H9 (cell line): ENCODE data around the gene CYSTM1. TPM values are rescaled to one million over a fixed set of nuclear protein-coding genes. Genes with fewer than 3 reads are reported as not detected.

Source experiments
- DNase-seq: peaks from one replicate; pipeline ENCODE4 v3.0.0-alpha.2; 2017
- H2AFZ ChIP-seq: one replicate; pipeline ENCODE4 v1.6.1; 2013; ENCODE audit warnings: mild to moderate bottlenecking, low read length, control low read depth, moderate library complexity
- H2AK5ac ChIP-seq: 2 replicates; pipeline ENCODE4 v1.6.1; 2013; ENCODE audit warnings: low read length, control low read depth, mixed read lengths; ENCODE audit not compliant: insufficient read length
- H2BK120ac ChIP-seq: one replicate; pipeline ENCODE4 v1.6.1; 2013; ENCODE audit warnings: low read depth, mild to moderate bottlenecking, low read length, control low read depth, inconsistent platforms; ENCODE audit not compliant: poor library complexity, severe bottlenecking
- H2BK12ac ChIP-seq: 2 replicates; pipeline ENCODE4 v1.6.1; 2013; ENCODE audit warnings: low read length, control low read depth, mixed read lengths, low read depth; ENCODE audit not compliant: insufficient read length
- H2BK15ac ChIP-seq: 2 replicates; pipeline ENCODE4 v1.6.1; 2013; ENCODE audit warnings: low read depth, low read length, control low read depth
- H2BK20ac ChIP-seq: one replicate; pipeline ENCODE4 v1.6.1; 2013; ENCODE audit warnings: low read depth, mild to moderate bottlenecking, low read length, control low read depth, inconsistent platforms; ENCODE audit not compliant: poor library complexity, severe bottlenecking
- H2BK5ac ChIP-seq: 2 replicates; pipeline ENCODE4 v1.6.1; 2013; ENCODE audit warnings: low read length, control low read depth, mixed read lengths; ENCODE audit not compliant: insufficient read length
- H3K14ac ChIP-seq: 2 replicates; pipeline ENCODE4 v1.6.1; 2013; ENCODE audit warnings: low read length, control low read depth; ENCODE audit not compliant: insufficient read depth
- H3K18ac ChIP-seq: 2 replicates; pipeline ENCODE4 v1.6.1; 2013; ENCODE audit warnings: low read depth, mild to moderate bottlenecking, mixed read lengths, low read length, control low read depth; ENCODE audit not compliant: insufficient read length
- H3K23ac ChIP-seq: 2 replicates; pipeline ENCODE4 v1.6.1; 2013; ENCODE audit warnings: low read length, control low read depth, mixed read lengths, low read depth; ENCODE audit not compliant: insufficient read length
- H3K23me2 ChIP-seq: 2 replicates; pipeline ENCODE4 v1.6.1; 2013; ENCODE audit warnings: low read depth, mild to moderate bottlenecking, mixed read lengths, low read length, control low read depth; ENCODE audit not compliant: insufficient read length, poor library complexity, severe bottlenecking
- H3K27ac ChIP-seq: 2 replicates; pipeline ENCODE4 v1.5.1; 2013; ENCODE audit warnings: low read length, control low read depth, mixed read lengths, low read depth; ENCODE audit not compliant: insufficient read length
- H3K27me3 ChIP-seq: 2 replicates; pipeline ENCODE4 v1.6.1; 2013; ENCODE audit warnings: low read length, control low read depth, inconsistent platforms; ENCODE audit not compliant: insufficient read depth
- H3K4ac ChIP-seq: 2 replicates; pipeline ENCODE4 v1.6.1; 2013; ENCODE audit warnings: low read depth, mild to moderate bottlenecking, control low read depth, inconsistent platforms, low read length, moderate library complexity
- H3K4me1 ChIP-seq: 2 replicates; pipeline ENCODE4 v1.6.1; 2013; ENCODE audit warnings: low read length, control low read depth, inconsistent platforms; ENCODE audit not compliant: insufficient read depth
- H3K4me2 ChIP-seq: 2 replicates; pipeline ENCODE4 v1.6.1; 2013; ENCODE audit warnings: low read length, control low read depth, mixed read lengths; ENCODE audit not compliant: insufficient read length, insufficient read depth
- H3K56ac ChIP-seq: 2 replicates; pipeline ENCODE4 v1.6.1; 2013; ENCODE audit warnings: low read depth, mild to moderate bottlenecking, mixed read lengths, low read length, control low read depth; ENCODE audit not compliant: insufficient read length
- H3K79me1 ChIP-seq: 2 replicates; pipeline ENCODE4 v1.6.1; 2013; ENCODE audit warnings: low read depth, mild to moderate bottlenecking, moderate library complexity, low read length, control low read depth, inconsistent platforms; ENCODE audit not compliant: insufficient read depth, poor library complexity, severe bottlenecking
- H3K79me2 ChIP-seq: 2 replicates; pipeline ENCODE4 v1.6.1; 2013; ENCODE audit warnings: low read length, control low read depth, inconsistent platforms; ENCODE audit not compliant: insufficient read depth
- H3K9ac ChIP-seq: 2 replicates; pipeline ENCODE4 v1.6.1; 2013; ENCODE audit warnings: low read length, control low read depth, mixed read lengths; ENCODE audit not compliant: insufficient read length; ENCODE audit errors: extremely low read depth
- H3K9me3 ChIP-seq: one replicate; pipeline ENCODE4 v1.6.1; 2013; ENCODE audit warnings: low read depth, low read length, inconsistent platforms; ENCODE audit not compliant: control insufficient read depth
- H3T11ph ChIP-seq: one replicate; pipeline ENCODE4 v1.6.1; 2013; ENCODE audit warnings: mild to moderate bottlenecking, low read length, control low read depth, inconsistent platforms
- H4K20me1 ChIP-seq: one replicate; pipeline ENCODE4 v1.6.1; 2013; ENCODE audit not compliant: control insufficient read depth, insufficient read length, insufficient read depth
- H4K5ac ChIP-seq: 2 replicates; pipeline ENCODE4 v1.6.1; 2013; ENCODE audit warnings: low read depth, mild to moderate bottlenecking, mixed read lengths, low read length, control low read depth; ENCODE audit not compliant: insufficient read length
- H4K8ac ChIP-seq: replicated peaks from 2 replicates; pipeline ENCODE4 v1.6.1; 2013; ENCODE audit warnings: low read length, control low read depth, mixed read lengths, low read depth; ENCODE audit not compliant: insufficient read length
- H4K91ac ChIP-seq: 2 replicates; pipeline ENCODE4 v1.6.1; 2013; ENCODE audit warnings: low read depth, mild to moderate bottlenecking, moderate library complexity, mixed read lengths, low read length, control low read depth; ENCODE audit not compliant: insufficient read length
- H3K27ac Mint-ChIP-seq, 3 experiments: 2 replicates in 2 of 3; 3 replicates in 1 of 3; pipeline ENCODE4 v1.8.0; 2020 to 2021; ENCODE audit warnings: mixed read lengths in 3 of 3, mild to moderate bottlenecking in 1 of 3, moderate library complexity in 1 of 3
- H3K27me3 Mint-ChIP-seq: 2 replicates; pipeline ENCODE4 v1.8.0; 2021; ENCODE audit warnings: low read depth, mild to moderate bottlenecking, moderate library complexity, mixed read lengths
- H3K36me3 Mint-ChIP-seq, 3 experiments: 2 replicates in 2 of 3; 3 replicates in 1 of 3; pipeline ENCODE4 v1.8.0; 2020 to 2021; ENCODE audit warnings: low read depth in 3 of 3, mixed read lengths in 3 of 3; ENCODE audit not compliant: insufficient read depth in 1 of 3
- H3K4me1 Mint-ChIP-seq, 2 experiments: 2 replicates each; pipeline ENCODE4 v1.8.0; 2020; ENCODE audit warnings: mixed read lengths in 2 of 2
- H3K4me3 Mint-ChIP-seq, 2 experiments: 2 replicates in 1 of 2; 3 replicates in 1 of 2; pipeline ENCODE4 v1.8.0; 2020 to 2021; ENCODE audit warnings: mild to moderate bottlenecking in 2 of 2, mixed read lengths in 2 of 2, moderate library complexity in 1 of 2
- H3K9me3 Mint-ChIP-seq, 2 experiments: 2 replicates in 1 of 2; 3 replicates in 1 of 2; pipeline ENCODE4 v1.8.0; 2020; ENCODE audit warnings: mild to moderate bottlenecking in 2 of 2, mixed read lengths in 2 of 2, moderate library complexity in 1 of 2
- WGBS: extraction: QIAGEN DNeasy Blood & Tissue Kit; methylation state at CpG from one replicate; pipeline ENCODE4 v1.1.7; 2013; ENCODE audit warnings: missing lambda C conversion rate, low lambda C conversion rate, mixed read lengths; ENCODE audit not compliant: insufficient read length; ENCODE audit errors: extremely low coverage; 5-methylcytosine and 5-hydroxymethylcytosine counted together
- total RNA-seq: library from RNA; stranded (reverse); gene quantifications from 2 replicates; pipeline ENCODE4 v1.2.1, GENCODE V29; 2021
- TF ChIP-seq, protein P1 (sequence below): fragments of 200-600 bp; sonication (generic); conservative IDR thresholded peaks from 3 replicates; pipeline ENCODE4 v1.8.0; 2021; ENCODE audit warnings: antibody characterized with exemption, mild to moderate bottlenecking

Gene CYSTM1
- total RNA-seq, 1 experiment from 2014 or later: 20.6 TPM

DNA sequence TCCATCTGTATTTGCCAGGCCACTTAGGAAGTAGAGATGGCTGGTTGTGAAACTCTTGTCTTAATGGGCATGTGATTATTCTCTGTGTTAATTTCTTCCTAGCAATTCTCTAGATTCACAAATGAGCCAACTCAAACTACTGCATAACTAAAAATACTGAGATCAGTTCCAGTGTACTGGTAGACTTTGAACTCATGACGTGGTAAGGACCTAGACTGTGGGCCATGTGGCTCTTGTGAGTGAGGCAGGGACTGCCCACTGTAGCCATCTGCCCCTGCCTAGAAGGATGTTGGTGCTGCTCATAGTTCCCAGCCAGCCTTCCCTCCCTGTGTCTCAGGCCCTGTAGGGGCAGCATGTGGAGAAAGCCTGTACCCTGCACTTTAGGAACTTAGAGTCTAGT lies 47.4 kb downstream of the CYSTM1 start:
- Mint-ChIP-seq H3K36me3 (no peaks in the 10 kb centered on the region), H3K4me1 (peaks cover 13 to 16% of the 10 kb centered on the region in 2 experiments), H3K27ac (no peak overlapping the region), H3K4me3 (no peak overlapping the region), H3K9me3 (no peaks in the 10 kb centered on the region), H3K27me3 (no peaks in the 10 kb centered on the region)
- no peak overlapping the region for H4K5ac ChIP-seq
- H3K4me1 ChIP-seq: no peaks in the 10 kb centered on the region; the same call in 1 of the 2 replicates
- H3T11ph ChIP-seq: no peak overlapping the region
- no peak overlapping the region for H2AK5ac ChIP-seq
- no peak overlapping the region for H3K4me2 ChIP-seq
- TF ChIP-seq, protein P1, sequence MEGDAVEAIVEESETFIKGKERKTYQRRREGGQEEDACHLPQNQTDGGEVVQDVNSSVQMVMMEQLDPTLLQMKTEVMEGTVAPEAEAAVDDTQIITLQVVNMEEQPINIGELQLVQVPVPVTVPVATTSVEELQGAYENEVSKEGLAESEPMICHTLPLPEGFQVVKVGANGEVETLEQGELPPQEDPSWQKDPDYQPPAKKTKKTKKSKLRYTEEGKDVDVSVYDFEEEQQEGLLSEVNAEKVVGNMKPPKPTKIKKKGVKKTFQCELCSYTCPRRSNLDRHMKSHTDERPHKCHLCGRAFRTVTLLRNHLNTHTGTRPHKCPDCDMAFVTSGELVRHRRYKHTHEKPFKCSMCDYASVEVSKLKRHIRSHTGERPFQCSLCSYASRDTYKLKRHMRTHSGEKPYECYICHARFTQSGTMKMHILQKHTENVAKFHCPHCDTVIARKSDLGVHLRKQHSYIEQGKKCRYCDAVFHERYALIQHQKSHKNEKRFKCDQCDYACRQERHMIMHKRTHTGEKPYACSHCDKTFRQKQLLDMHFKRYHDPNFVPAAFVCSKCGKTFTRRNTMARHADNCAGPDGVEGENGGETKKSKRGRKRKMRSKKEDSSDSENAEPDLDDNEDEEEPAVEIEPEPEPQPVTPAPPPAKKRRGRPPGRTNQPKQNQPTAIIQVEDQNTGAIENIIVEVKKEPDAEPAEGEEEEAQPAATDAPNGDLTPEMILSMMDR: no peak
- H4K8ac ChIP-seq: no peak overlapping the region
- H2AFZ ChIP-seq: no peak overlapping the region
- no peak overlapping the region for H3K56ac ChIP-seq
- no peak overlapping the region for H2BK15ac ChIP-seq
- no peak overlapping the region for H4K91ac ChIP-seq
- H4K20me1 ChIP-seq: no peaks in the 10 kb centered on the region
- H3K9ac ChIP-seq: no peak overlapping the region
- H2BK120ac ChIP-seq: no peak overlapping the region
- H2BK20ac ChIP-seq: no peak overlapping the region
- no peak overlapping the region for H3K4ac ChIP-seq
- no peaks in the 10 kb centered on the region for H3K79me1 ChIP-seq
- no peak overlapping the region for H3K14ac ChIP-seq
- no peak overlapping the region for H2BK5ac ChIP-seq
- H3K9me3 ChIP-seq: no peaks in the 10 kb centered on the region
- no peak overlapping the region for H3K27ac ChIP-seq
- no peaks in the 10 kb centered on the region for H3K79me2 ChIP-seq
- H2BK12ac ChIP-seq: no peak overlapping the region
- H3K18ac ChIP-seq: no peak overlapping the region
- no peak for DNase-seq
- no peaks in the 10 kb centered on the region for H3K23me2 ChIP-seq
- H3K27me3 ChIP-seq: no peaks in the 10 kb centered on the region
- WGBS: no CpG with 5 or more reads among the region's 1 CpG
- no peak overlapping the region for H3K23ac ChIP-seq
